Endothelial cell of umbilical vein (primary cell): ENCODE measurements around the gene CNTNAP2. TPM values are rescaled to one million over a fixed set of nuclear protein-coding genes. Genes with fewer than 3 reads are reported as not detected.

ENCODE experiments used
- BruUV-seq: library from RNA; stranded (reverse); fragments of 400-500 nt; replicated peaks from 2 replicates; lab custom pipeline; 2021; lab: Mats Ljungman, UMichigan
- CTCF ChIA-PET: fragments of 300-600, 350-600 bp; sonication (Branson Sonifier 250); formaldehyde crosslinking; loops from one replicate; lab custom pipeline; 2021; ENCODE audit warnings: antibody characterized with exemption, inconsistent platforms; lab: Charles Lee
- POLR2A ChIA-PET: fragments of 300-600, 350-600 bp; sonication (Branson Sonifier 250); formaldehyde crosslinking; loops from one replicate; lab custom pipeline; 2021; ENCODE audit warnings: antibody characterized with exemption, inconsistent platforms; lab: Charles Lee
- DNase-seq: peaks from one replicate; pipeline ENCODE4 v3.0.0-alpha.2; 2011; ENCODE audit warnings: low read depth, low spot score
- FAIRE-seq: peaks from 2 replicates; lab custom pipeline; 2011; peaks lifted over from hg19 to GRCh38; lab: Jason Lieb, UNC
- H2AFZ ChIP-seq: 2 replicates; pipeline ENCODE4 v1.6.0; 2012; ENCODE audit warnings: low read depth, low read length, control low read depth, inconsistent platforms
- H3K27ac ChIP-seq: 2 replicates; pipeline ENCODE4 v1.5.1; 2011; ENCODE audit warnings: low read depth, mild to moderate bottlenecking, control low read depth, low read length, moderate library complexity; ENCODE audit not compliant: insufficient read depth
- H3K27me3 ChIP-seq, 2 experiments: 2 replicates each; pipeline versions ENCODE4 v1.6.0 to v1.6.1; 2011; ENCODE audit warnings: low read length in 2 of 2, mixed read lengths in 1 of 2; ENCODE audit not compliant: control insufficient read depth in 2 of 2, insufficient read depth in 2 of 2
- H3K36me3 ChIP-seq, 2 experiments: 2 replicates in 1 of 2; 3 replicates in 1 of 2; pipeline ENCODE4 v1.5.1; 2011; ENCODE audit warnings: low read length in 2 of 2, mild to moderate bottlenecking in 1 of 2, moderate library complexity in 1 of 2; ENCODE audit not compliant: control insufficient read depth in 2 of 2, insufficient read depth in 2 of 2; ENCODE audit errors: extremely low read depth in 1 of 2
- H3K4me1 ChIP-seq: 3 replicates; pipeline ENCODE4 v1.5.1; 2011; ENCODE audit warnings: mild to moderate bottlenecking, low read length; ENCODE audit not compliant: control insufficient read depth, insufficient read depth; ENCODE audit errors: extremely low read depth
- H3K4me2 ChIP-seq: 2 replicates; pipeline ENCODE4 v1.6.1; 2011; ENCODE audit warnings: low read length, control low read depth, mixed read lengths; ENCODE audit not compliant: insufficient read depth
- H3K4me3 ChIP-seq, 3 experiments: fragments of 200-600 bp in 1 of 3; sonication (generic), shearing (Covaris generic) in 1 of 3; replicated peaks in 1 of 3; 2 replicates each; pipeline ENCODE4 v1.5.1; 2011 to 2016; ENCODE audit warnings: control low read depth in 3 of 3, low read length in 3 of 3, mild to moderate bottlenecking in 2 of 3, inconsistent platforms in 1 of 3, low read depth in 1 of 3, moderate library complexity in 1 of 3; ENCODE audit not compliant: insufficient read depth in 1 of 3
- H3K79me2 ChIP-seq: 2 replicates; pipeline ENCODE4 v1.6.0; 2012; ENCODE audit warnings: low read length, inconsistent platforms; ENCODE audit not compliant: control insufficient read depth, insufficient read depth
- H3K9ac ChIP-seq: replicated peaks from 2 replicates; pipeline ENCODE3; 2011; ENCODE audit warnings: low read length, control low read depth; ENCODE audit not compliant: insufficient read depth; ENCODE audit errors: extremely low read depth
- H3K9me1 ChIP-seq: replicated peaks from 3 replicates; pipeline ENCODE4 v1.6.0; 2011; ENCODE audit warnings: mild to moderate bottlenecking, low read length; ENCODE audit not compliant: control insufficient read depth, insufficient read depth; ENCODE audit errors: extremely low read depth
- H3K9me3 ChIP-seq: replicated peaks from 2 replicates; pipeline ENCODE4 v1.5.1; 2012; ENCODE audit warnings: low read length, inconsistent platforms; ENCODE audit not compliant: control insufficient read depth, insufficient read depth
- H4K20me1 ChIP-seq: replicated peaks from 2 replicates; pipeline ENCODE3; 2011; ENCODE audit warnings: mild to moderate bottlenecking, low read length; ENCODE audit not compliant: control insufficient read depth, insufficient read depth; ENCODE audit errors: extremely low read depth
- EZH2 ChIP-seq: IDR thresholded peaks from 2 replicates; pipeline ENCODE4 v1.6.1; 2012; ENCODE audit warnings: borderline replicate concordance, low read depth, mild to moderate bottlenecking, moderate library complexity, low read length, inconsistent platforms; ENCODE audit not compliant: severe bottlenecking
- FOS ChIP-seq: IDR thresholded peaks from 2 replicates; pipeline ENCODE4 v1.6.1; 2011; ENCODE audit warnings: mild to moderate bottlenecking, low read length, moderate library complexity, borderline replicate concordance; ENCODE audit not compliant: insufficient read depth
- GATA2 ChIP-seq: IDR thresholded peaks from 2 replicates; pipeline ENCODE4 v1.7.0; 2011; ENCODE audit warnings: low read depth, mild to moderate bottlenecking, moderate library complexity, mixed read lengths, low read length; ENCODE audit not compliant: insufficient read length, insufficient read depth
- JUN ChIP-seq: IDR thresholded peaks from 2 replicates; pipeline ENCODE4 v1.6.1; 2011; ENCODE audit warnings: borderline replicate concordance, low read depth; ENCODE audit not compliant: insufficient read length, insufficient read depth
- MYC ChIP-seq: IDR thresholded peaks from one replicate; pipeline ENCODE4 v1.6.1; 2011; ENCODE audit warnings: mild to moderate bottlenecking, low read depth, low read length
- POLR2A ChIP-seq: IDR thresholded peaks from 2 replicates; pipeline ENCODE4 v1.6.1; 2012; ENCODE audit warnings: low read depth, mild to moderate bottlenecking, control low read depth, low read length
- POLR2AphosphoS5 ChIP-seq: IDR thresholded peaks from 2 replicates; pipeline ENCODE4 v1.6.1; 2012; ENCODE audit warnings: low read depth, mild to moderate bottlenecking, control low read depth, low read length, moderate library complexity; ENCODE audit not compliant: insufficient read depth
- dilution Hi-C: fragments of 300-500 bp; cut with MboI; formaldehyde crosslinking; loops from one replicate; pipeline ENCODE4 v1.15.0; 2019; ENCODE audit warnings: low sequenced_read_pairs; ENCODE audit not compliant: extremely low pct_ligation_motif_present
- intact Hi-C: fragments of 100-400 bp; cut with micrococcal nuclease; formaldehyde crosslinking; loops from one replicate; pipeline ENCODE4 v1.10.0; 2022
- polyA plus RNA-seq, 4 experiments: library from polyadenylated mRNA; depleted of rRNA in 3 of 4; stranded (reverse) in 3 of 4; unstranded in 1 of 4; fragments of >200 nt; gene quantifications; 2 replicates each; pipeline versions ENCODE4 v1.2.1 to v1.2.3, GENCODE V29; 2011 to 2012; ENCODE audit warnings: missing spikeins in 1 of 4
- total RNA-seq: library from RNA; stranded (reverse); gene quantifications from 2 replicates; pipeline ENCODE4 v1.2.3, GENCODE V29; 2021
- TF ChIP-seq, protein P1 (sequence below), 2 donors: IDR thresholded peaks; 1 replicate in 1 of 2; 2 replicates in 1 of 2; pipeline ENCODE4 v1.5.1; 2011; ENCODE audit warnings: low read length in 2 of 2, mild to moderate bottlenecking in 2 of 2, moderate library complexity in 2 of 2, control low read depth in 1 of 2, inconsistent platforms in 1 of 2, low read depth in 1 of 2; ENCODE audit not compliant: insufficient read depth in 1 of 2; ENCODE audit errors: extremely low read depth in 1 of 2
- TF ChIP-seq, protein P2 (sequence below): IDR thresholded peaks from 2 replicates; pipeline ENCODE4 v1.6.1; 2011; ENCODE audit not compliant: insufficient read depth, insufficient read length

CNTNAP2 gene
- total and polyA plus RNA-seq, 2 donors (not counting 3 experiments of a cell fraction or from before 2014, with no cell fraction given) = not detected

DNA sequence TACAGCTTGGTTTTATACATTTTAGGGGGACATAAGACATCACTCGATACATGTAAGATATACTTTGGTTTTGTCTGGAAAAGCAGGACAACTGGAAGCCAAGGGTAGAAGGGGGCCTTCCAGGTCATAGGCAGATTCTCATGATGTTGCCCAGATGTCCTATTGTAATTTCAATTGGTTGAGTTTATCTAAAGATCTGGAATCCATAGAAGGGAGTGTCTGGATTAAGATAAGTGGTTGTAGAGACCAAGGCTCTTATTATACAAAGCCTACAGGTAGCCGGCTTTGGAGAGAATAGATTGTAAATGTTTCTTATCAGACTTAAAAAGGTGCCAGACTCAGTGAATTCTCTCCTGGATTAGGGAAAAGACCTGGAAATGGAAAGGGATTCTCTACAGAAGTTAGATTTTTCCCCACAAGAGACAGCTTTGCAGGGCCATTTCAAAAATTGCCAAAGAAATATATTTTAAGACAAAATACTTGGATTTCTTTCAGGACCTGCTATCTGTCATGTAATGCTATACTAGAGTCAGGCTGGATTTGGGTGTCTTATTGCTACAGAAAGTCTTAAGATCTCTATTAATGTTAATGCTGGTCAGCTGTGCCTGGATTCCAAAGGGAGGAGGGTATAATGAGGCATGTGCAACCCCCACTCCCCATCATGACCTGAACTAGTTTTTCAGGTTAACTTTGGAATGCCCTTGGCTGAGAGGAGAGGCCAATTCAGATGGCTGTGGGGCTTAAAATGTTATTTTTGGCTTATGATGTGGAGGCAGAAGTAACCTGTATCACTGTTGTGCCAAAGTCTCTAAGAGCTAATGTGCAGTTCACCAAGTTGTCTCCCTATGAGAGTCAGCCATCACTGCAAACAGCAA lies 1962.8 kb downstream of the CNTNAP2 start:
- no TSS peak for BruUV-seq
- TF ChIP-seq MYC (no peak), GATA2 (no peak), EZH2 (no peak), JUN (no peak), POLR2AphosphoS5 (no peak), POLR2A (no peak), FOS (no peak)
- TF ChIP-seq, protein P1, sequence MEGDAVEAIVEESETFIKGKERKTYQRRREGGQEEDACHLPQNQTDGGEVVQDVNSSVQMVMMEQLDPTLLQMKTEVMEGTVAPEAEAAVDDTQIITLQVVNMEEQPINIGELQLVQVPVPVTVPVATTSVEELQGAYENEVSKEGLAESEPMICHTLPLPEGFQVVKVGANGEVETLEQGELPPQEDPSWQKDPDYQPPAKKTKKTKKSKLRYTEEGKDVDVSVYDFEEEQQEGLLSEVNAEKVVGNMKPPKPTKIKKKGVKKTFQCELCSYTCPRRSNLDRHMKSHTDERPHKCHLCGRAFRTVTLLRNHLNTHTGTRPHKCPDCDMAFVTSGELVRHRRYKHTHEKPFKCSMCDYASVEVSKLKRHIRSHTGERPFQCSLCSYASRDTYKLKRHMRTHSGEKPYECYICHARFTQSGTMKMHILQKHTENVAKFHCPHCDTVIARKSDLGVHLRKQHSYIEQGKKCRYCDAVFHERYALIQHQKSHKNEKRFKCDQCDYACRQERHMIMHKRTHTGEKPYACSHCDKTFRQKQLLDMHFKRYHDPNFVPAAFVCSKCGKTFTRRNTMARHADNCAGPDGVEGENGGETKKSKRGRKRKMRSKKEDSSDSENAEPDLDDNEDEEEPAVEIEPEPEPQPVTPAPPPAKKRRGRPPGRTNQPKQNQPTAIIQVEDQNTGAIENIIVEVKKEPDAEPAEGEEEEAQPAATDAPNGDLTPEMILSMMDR (IDR thresholded peaks at IDR 0.05; ENCODE audit: extremely low read depth in 1 of 2, insufficient read depth in 1 of 2, low read depth in 1 of 2, low read length in 2 of 2) = no peak
- TF ChIP-seq, protein P2, sequence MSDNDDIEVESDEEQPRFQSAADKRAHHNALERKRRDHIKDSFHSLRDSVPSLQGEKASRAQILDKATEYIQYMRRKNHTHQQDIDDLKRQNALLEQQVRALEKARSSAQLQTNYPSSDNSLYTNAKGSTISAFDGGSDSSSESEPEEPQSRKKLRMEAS = no peak
- no peaks in the 10 kb centered on the region for H4K20me1 ChIP-seq
- H3K4me2 ChIP-seq = no peak overlapping the region
- no peak overlapping the region for H2AFZ ChIP-seq
- H3K36me3 ChIP-seq = no peaks in the 10 kb centered on the region
- H3K4me3 ChIP-seq = no peak overlapping the region
- H3K79me2 ChIP-seq = no peaks in the 10 kb centered on the region
- intact Hi-C loops (no loop called here), dilution Hi-C loops (no loop called here)
- no peak overlapping the region for H3K9ac ChIP-seq
- no peaks in the 10 kb centered on the region for H3K4me1 ChIP-seq
- peaks cover 2% of the 10 kb centered on the region for H3K9me3 ChIP-seq
- no peak for DNase-seq
- H3K27me3 ChIP-seq = no peaks in the 10 kb centered on the region
- FAIRE-seq = no peak
- CTCF ChIA-PET = no interaction called here
- no peaks in the 10 kb centered on the region for H3K9me1 ChIP-seq
- POLR2A ChIA-PET = no interaction called here
- no peak overlapping the region for H3K27ac ChIP-seq
